Activated CD8-positive, alpha-beta T cell treated with anti-CD3 and anti-CD28 coated beads for 36 hours (primary cell): ENCODE measurements around the gene TRPM8. TPM values are rescaled to one million over a fixed set of nuclear protein-coding genes. Genes with fewer than 3 reads are reported as not detected.
"Not testable (repeated sequence)": the region's sequence is repeated elsewhere in the genome, so short reads cannot be mapped to it uniquely, and the experiment has no call there.

ENCODE experiments used
- ATAC-seq: fragments of 200-7000 bp; cut with Tn5 transposase; one replicate; pipeline ENCODE4 v1.10.0; 2021; ENCODE audit warnings: mild to moderate bottlenecking, moderate library complexity
- CTCF ChIA-PET: fragments of 350-600 bp; sonication (Branson Sonifier 250); formaldehyde crosslinking; loops from one replicate; lab custom pipeline; 2021; ENCODE audit warnings: antibody characterized with exemption; lab: Charles Lee
- POLR2A ChIA-PET: fragments of 350-600 bp; sonication (Branson Sonifier 250); formaldehyde crosslinking; loops from one replicate; lab custom pipeline; 2021; ENCODE audit warnings: antibody characterized with exemption; lab: Charles Lee
- DNase-seq: peaks from one replicate; pipeline ENCODE4 v3.0.0-alpha.2; 2020
- H3K27ac Mint-ChIP-seq: one replicate; pipeline ENCODE4 v1.8.0; 2021; ENCODE audit warnings: mild to moderate bottlenecking, mixed read lengths
- H3K27me3 Mint-ChIP-seq: one replicate; pipeline ENCODE4 v1.8.0; 2021; ENCODE audit warnings: mixed read lengths
- H3K36me3 Mint-ChIP-seq: one replicate; pipeline ENCODE4 v1.8.0; 2021; ENCODE audit warnings: low read depth, mixed read lengths
- H3K4me1 Mint-ChIP-seq: one replicate; pipeline ENCODE4 v1.8.0; 2021; ENCODE audit warnings: low read depth, mixed read lengths
- H3K4me3 Mint-ChIP-seq: one replicate; pipeline ENCODE4 v1.8.0; 2021; ENCODE audit warnings: mild to moderate bottlenecking, moderate library complexity, mixed read lengths
- H3K9me3 Mint-ChIP-seq: one replicate; pipeline ENCODE4 v1.8.0; 2021; ENCODE audit warnings: mixed read lengths
- intact Hi-C: fragments of 100-400 bp; cut with micrococcal nuclease; formaldehyde crosslinking; loops from one replicate; pipeline ENCODE4 v1.10.0; 2022
- total RNA-seq, 2 experiments: library from RNA; stranded (reverse); gene quantifications; one replicate each; pipeline ENCODE4 v1.2.3, GENCODE V29; 2021
- TF ChIP-seq, protein P1 (sequence below): fragments of 200-600 bp; IDR thresholded peaks from one replicate; pipeline ENCODE4 v1.8.0; 2022; ENCODE audit warnings: antibody characterized with exemption, mild to moderate bottlenecking

Gene TRPM8
- total RNA-seq, 2 experiments from 2014 or later: not detected

DNA sequence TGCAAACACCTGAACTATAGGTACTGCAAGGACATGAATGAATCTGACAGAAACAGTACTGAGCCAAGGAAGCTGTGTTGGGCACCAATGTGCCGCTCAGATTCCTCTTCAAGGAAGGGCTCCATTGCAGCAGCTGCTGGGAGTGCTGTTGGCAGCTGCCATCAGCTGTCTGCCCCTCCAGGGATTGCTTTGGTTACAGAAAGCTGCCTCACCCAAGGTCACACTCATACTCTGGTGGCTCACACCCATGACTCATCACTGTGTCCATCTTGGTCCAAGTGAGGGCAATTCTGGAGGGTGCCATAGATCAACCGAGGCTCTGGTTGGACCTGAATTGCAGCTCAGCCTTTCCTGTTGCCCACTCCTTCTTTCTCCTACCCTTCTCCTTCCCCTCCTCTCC is 24.4 kb upstream of the TRPM8 start:
- POLR2A ChIA-PET: no interaction called here
- ATAC-seq (no peak), DNase-seq (no peak)
- CTCF ChIA-PET: no interaction called here
- no peaks in the 10 kb centered on the region for H3K36me3 Mint-ChIP-seq
- no peak overlapping the region for H3K4me3 Mint-ChIP-seq
- no peaks in the 10 kb centered on the region for H3K9me3 Mint-ChIP-seq
- H3K27ac Mint-ChIP-seq: no peak overlapping the region
- H3K4me1 Mint-ChIP-seq: no peaks in the 10 kb centered on the region
- H3K27me3 Mint-ChIP-seq: peaks cover 20% of the 10 kb centered on the region
- intact Hi-C loops: no loop called here
- TF ChIP-seq, protein P1, sequence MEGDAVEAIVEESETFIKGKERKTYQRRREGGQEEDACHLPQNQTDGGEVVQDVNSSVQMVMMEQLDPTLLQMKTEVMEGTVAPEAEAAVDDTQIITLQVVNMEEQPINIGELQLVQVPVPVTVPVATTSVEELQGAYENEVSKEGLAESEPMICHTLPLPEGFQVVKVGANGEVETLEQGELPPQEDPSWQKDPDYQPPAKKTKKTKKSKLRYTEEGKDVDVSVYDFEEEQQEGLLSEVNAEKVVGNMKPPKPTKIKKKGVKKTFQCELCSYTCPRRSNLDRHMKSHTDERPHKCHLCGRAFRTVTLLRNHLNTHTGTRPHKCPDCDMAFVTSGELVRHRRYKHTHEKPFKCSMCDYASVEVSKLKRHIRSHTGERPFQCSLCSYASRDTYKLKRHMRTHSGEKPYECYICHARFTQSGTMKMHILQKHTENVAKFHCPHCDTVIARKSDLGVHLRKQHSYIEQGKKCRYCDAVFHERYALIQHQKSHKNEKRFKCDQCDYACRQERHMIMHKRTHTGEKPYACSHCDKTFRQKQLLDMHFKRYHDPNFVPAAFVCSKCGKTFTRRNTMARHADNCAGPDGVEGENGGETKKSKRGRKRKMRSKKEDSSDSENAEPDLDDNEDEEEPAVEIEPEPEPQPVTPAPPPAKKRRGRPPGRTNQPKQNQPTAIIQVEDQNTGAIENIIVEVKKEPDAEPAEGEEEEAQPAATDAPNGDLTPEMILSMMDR: no peak

DNA sequence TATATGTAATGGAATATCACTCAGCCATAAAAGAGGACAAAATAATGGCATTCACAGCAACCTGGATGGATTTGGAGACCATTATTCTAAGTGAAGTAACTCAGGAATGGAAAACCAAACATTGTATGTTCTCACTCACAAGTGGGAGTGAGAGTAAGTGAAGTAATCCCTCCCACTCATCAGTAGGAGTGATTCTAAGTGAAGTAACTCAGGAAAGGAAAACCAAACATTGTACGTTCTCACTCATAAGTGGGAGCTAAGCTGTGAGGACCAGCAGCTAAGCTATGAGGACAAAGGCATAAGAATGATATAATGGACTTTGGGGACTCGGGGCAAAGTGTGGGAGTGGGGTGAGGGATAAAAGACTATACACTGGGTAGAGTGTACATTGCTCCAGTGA is 20.9 kb upstream of the TRPM8 start:
- ATAC-seq, POLR2A ChIA-PET, H3K27ac Mint-ChIP-seq, CTCF ChIA-PET, H3K4me3 Mint-ChIP-seq, intact Hi-C loops, H3K9me3 Mint-ChIP-seq, H3K4me1 Mint-ChIP-seq, DNase-seq, H3K36me3 Mint-ChIP-seq: not testable (repeated sequence)
- H3K27me3 Mint-ChIP-seq: peaks cover 11% of the 10 kb centered on the region

DNA sequence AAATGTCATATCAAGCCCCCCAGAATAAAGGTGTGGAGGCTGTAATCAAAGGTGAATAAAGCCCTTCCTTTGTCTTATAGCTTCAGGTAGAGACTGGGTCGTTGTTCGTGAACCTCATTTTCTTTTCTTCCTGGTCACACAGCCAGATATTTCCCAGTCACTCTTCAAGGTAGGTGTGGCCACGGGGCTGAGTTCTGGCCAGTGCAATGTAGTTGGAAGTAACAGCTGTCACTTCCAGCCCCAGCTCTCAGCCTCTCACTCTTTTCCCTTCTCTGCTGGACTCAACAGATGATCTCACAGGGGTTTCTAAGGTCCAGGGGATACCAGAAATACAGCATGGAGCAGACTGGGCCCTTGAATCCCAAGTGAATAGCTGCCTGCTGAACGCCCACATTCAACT is 15.8 kb upstream of the TRPM8 start:
- TF ChIP-seq, protein P1: no peak
- ChIA-PET POLR2A (interaction anchor here (1.2 kb wide), 1 partner anchor 16 kb away, joined by 4 read pairs; the partner anchor contains the start of gene TRPM8), CTCF (no interaction called here)
- no peak for ATAC-seq
- Mint-ChIP-seq H3K4me1 (peaks cover 9% of the 10 kb centered on the region), H3K27me3 (peaks cover 11% of the 10 kb centered on the region), H3K36me3 (no peaks in the 10 kb centered on the region), H3K9me3 (no peaks in the 10 kb centered on the region), H3K27ac (no peak overlapping the region), H3K4me3 (no peak overlapping the region)
- intact Hi-C loops: no loop called here
- no peak for DNase-seq

DNA sequence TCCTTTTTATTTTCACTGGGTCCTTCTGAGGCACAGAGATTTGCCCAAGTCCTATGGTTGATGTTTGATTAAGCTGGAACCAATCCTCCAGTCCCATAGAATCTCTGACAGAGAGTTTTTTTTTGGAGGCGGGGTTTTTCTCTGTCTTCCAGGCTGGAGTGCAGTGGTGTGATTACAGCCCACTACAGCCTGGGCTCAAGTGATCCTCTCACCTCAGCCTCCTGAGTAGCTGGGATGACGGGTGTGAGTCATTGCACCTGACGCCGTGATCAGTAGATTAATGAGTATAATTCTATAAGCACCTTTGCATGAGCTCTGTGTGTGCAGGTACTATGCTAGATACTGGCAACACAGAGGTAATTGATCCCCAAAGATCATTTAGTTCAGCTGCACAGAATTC is 15.3 kb upstream of the TRPM8 start:
- no peak overlapping the region for H3K4me3 Mint-ChIP-seq
- TF ChIP-seq, protein P1: no peak
- H3K9me3 Mint-ChIP-seq: no peaks in the 10 kb centered on the region
- DNase-seq (no peak), ATAC-seq (no peak)
- H3K36me3 Mint-ChIP-seq: no peaks in the 10 kb centered on the region
- no peak overlapping the region for H3K27ac Mint-ChIP-seq
- ChIA-PET CTCF (no interaction called here), POLR2A (interaction anchor here (1.2 kb wide), 1 partner anchor 15 kb away, joined by 4 read pairs; the partner anchor contains the start of gene TRPM8)
- intact Hi-C loops: no loop called here
- H3K4me1 Mint-ChIP-seq: peaks cover 9% of the 10 kb centered on the region
- H3K27me3 Mint-ChIP-seq: peaks cover 11% of the 10 kb centered on the region

DNA sequence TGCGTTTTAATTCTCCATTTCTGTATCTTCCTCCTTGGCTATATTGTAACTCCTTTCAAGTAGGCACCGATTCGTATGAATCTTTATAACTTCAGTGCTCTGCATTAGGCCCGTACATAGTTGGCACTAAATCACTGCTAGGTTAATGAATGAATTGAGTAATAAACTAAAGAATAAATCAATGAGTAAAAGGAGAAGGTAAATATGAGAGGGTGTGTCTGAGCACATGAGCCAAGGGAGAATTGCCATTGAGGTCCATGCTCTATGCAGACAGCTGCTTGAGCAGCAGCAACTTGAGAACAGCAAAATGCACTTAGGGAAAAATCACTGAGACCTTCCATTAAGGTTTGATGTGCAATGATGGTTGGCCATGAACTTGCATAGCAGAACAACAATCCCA is 11.2 kb upstream of the TRPM8 start:
- POLR2A ChIA-PET: no interaction called here
- no peak for ATAC-seq
- Mint-ChIP-seq H3K9me3 (no peaks in the 10 kb centered on the region), H3K27me3 (peaks cover 16% of the 10 kb centered on the region), H3K27ac (no peak overlapping the region), H3K4me3 (no peak overlapping the region), H3K36me3 (no peaks in the 10 kb centered on the region), H3K4me1 (no peaks in the 10 kb centered on the region)
- intact Hi-C loops: no loop called here
- TF ChIP-seq, protein P1: no peak
- CTCF ChIA-PET: no interaction called here
- no peak for DNase-seq

DNA sequence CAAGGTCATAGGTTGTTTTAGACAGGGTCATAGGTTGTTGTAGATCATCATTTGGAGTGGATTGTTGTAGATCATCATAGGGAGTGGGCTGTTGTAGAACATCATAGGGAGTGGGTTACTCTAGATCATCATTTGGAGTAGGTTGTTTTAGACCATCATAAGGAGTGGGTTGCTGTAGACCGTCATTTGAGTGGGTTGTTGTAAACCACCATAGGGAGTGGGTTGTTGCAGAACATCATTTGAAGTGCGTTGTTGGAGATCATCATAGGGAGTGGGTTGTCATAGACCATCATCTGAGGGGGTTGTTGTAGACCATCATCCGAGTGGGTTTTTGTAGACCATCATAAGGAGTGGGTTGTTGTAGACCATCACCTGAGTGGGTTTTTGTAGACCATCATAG is 9.5 kb upstream of the TRPM8 start:
- POLR2A ChIA-PET: no interaction called here
- intact Hi-C loops: no loop called here
- CTCF ChIA-PET: no interaction called here

More for the DNA sequence above, 9.5 kb upstream of the TRPM8 start:
- ATAC-seq: no peak
- Mint-ChIP-seq H3K27me3 (peaks cover 20% of the 10 kb centered on the region), H3K27ac (no peak overlapping the region), H3K9me3 (no peaks in the 10 kb centered on the region), H3K36me3 (no peaks in the 10 kb centered on the region), H3K4me3 (no peak overlapping the region), H3K4me1 (no peaks in the 10 kb centered on the region)
- TF ChIP-seq, protein P1: no peak
- DNase-seq: no peak
